ENCODE results near the gene DACH1. TPM values are rescaled to one million over a fixed set of nuclear protein-coding genes. Genes with fewer than 3 reads are reported as not detected.

Gene DACH1
- total RNA-seq, 1 experiment from 2014 or later, result not detected

GRCh38 chr13:71873418-71874247 is 6.6 kb upstream of the DACH1 start:
- Histone ChIP-seq H3K9me3 (ENCODE audit: control insufficient read depth in 1 of 2, insufficient read depth in 1 of 2, low read depth in 1 of 2, low read length in 2 of 2) (peaks cover 0 to 4% of the 10 kb centered on the region in 2 experiments; a peak in 2 of 4 replicates), H3K36me3 (ENCODE audit: control insufficient read depth in 1 of 2, insufficient read depth in 2 of 2, low read length in 2 of 2) (no peaks in the 10 kb centered on the region), H3K27me3 (ENCODE audit: insufficient read depth, low read length) (no peaks in the 10 kb centered on the region), H3K79me2 (ENCODE audit: insufficient read depth, low read length) (no peaks in the 10 kb centered on the region), H4K20me1 (ENCODE audit: insufficient read depth) (no peaks in the 10 kb centered on the region), H3K9me2 (ENCODE audit: insufficient read depth) (no peaks in the 10 kb centered on the region), H2AFZ (ENCODE audit: low read depth, low read length, poor library complexity, severe bottlenecking) (no peak overlapping the region), H3K4me3 (replicated peaks in 1 of 2; ENCODE audit: low read depth in 1 of 2, low read length in 2 of 2) (no peak overlapping the region), H3K4me1 (ENCODE audit: control insufficient read depth in 1 of 2, insufficient read depth in 2 of 2, low read length in 2 of 2) (no peaks in the 10 kb centered on the region), H3K4me2 (ENCODE audit: low read length) (no peak overlapping the region), H3K9ac (ENCODE audit: low read length) (no peak overlapping the region), H3K27ac (ENCODE audit: low read depth, low read length) (no peak overlapping the region)
- intact Hi-C loops (cut with micrococcal nuclease), result no loop called here
- BruUV-seq (replicated peaks), result no TSS peak
- ChIA-PET CTCF (no interaction called here), RAD21 (ENCODE audit: low non-redundant PET in 1 of 2, low total read pairs in 2 of 2, uncharacterized antibody in 2 of 2, unreplicated experiment in 2 of 2) (no interaction called here), POLR2A (no interaction called here)
- no peak for ATAC-seq
- DNase-seq (ENCODE audit: low read depth, low spot score), result no peak
- TF ChIP-seq MAX (IDR thresholded peaks at IDR 0.05) (no peak), EZH2 (IDR thresholded peaks at IDR 0.05) (no peak), ZFX (IDR thresholded peaks at IDR 0.05) (no peak), CEBPB (IDR thresholded peaks at IDR 0.05; ENCODE audit: low read depth) (no peak), POLR2AphosphoS5 (IDR thresholded peaks at IDR 0.05; ENCODE audit: low read depth, low read length) (no peak), FOSL1 (IDR thresholded peaks at IDR 0.05; ENCODE audit: low read depth) (no peak), REST (IDR thresholded peaks at IDR 0.05; ENCODE audit: low read depth) (no peak), SP1 (IDR thresholded peaks at IDR 0.05; ENCODE audit: low read depth) (no peak), ATF3 (IDR thresholded peaks at IDR 0.05) (no peak), CTCF (IDR thresholded peaks at IDR 0.05 in 2 of 3, conservative IDR thresholded peaks at IDR 0.05 in 1 of 3; ENCODE audit: borderline replicate concordance in 1 of 3, insufficient read depth in 1 of 3, low read depth in 2 of 3, low read length in 2 of 3) (no peak), SRF (IDR thresholded peaks at IDR 0.05; ENCODE audit: low read depth) (no peak), EGR1 (IDR thresholded peaks at IDR 0.05; ENCODE audit: low read depth) (no peak), EZH2phosphoT487 (IDR thresholded peaks at IDR 0.05; ENCODE audit: borderline replicate concordance) (no peak), CBX3 (IDR thresholded peaks at IDR 0.05; ENCODE audit: low read depth) (no peak), JUND (IDR thresholded peaks at IDR 0.05) (no peak), RAD21 (IDR thresholded peaks at IDR 0.05; ENCODE audit: low read depth) (no peak), TCF7L2 (IDR thresholded peaks at IDR 0.05; ENCODE audit: borderline replicate concordance, extremely low read depth, insufficient read depth, insufficient read length) (no peak)

Measured in HCT116 (cell line).